Epithelial cell of esophagus (primary cell): ENCODE measurements around the gene NRM.
"Not testable (repeated sequence)": the region's sequence is repeated elsewhere in the genome, so short reads cannot be mapped to it uniquely, and the experiment has no call there.

Experiments
- DNase-seq: peaks from one replicate; pipeline ENCODE4 v3.0.0; 2010; ENCODE audit warnings: low read depth
- H3K4me3 ChIP-seq: 2 replicates; pipeline ENCODE4 v1.5.1; 2011; ENCODE audit warnings: mild to moderate bottlenecking, low read length, control low read depth
- CTCF ChIP-seq: IDR thresholded peaks from 2 replicates; pipeline ENCODE4 v1.5.1; 2011; ENCODE audit warnings: low read depth, mild to moderate bottlenecking, low read length, control low read depth, inconsistent platforms; ENCODE audit not compliant: insufficient read depth; ENCODE audit errors: missing control alignments

NRM gene

GRCh38 chr6:30722280-30723112 is 31.7 kb upstream of the NRM start:
- H3K4me3 ChIP-seq = peak overlapping the region; percentile 68
- peak; percentile 80 for DNase-seq
- TF ChIP-seq CTCF = peak; percentile 94

DNA sequence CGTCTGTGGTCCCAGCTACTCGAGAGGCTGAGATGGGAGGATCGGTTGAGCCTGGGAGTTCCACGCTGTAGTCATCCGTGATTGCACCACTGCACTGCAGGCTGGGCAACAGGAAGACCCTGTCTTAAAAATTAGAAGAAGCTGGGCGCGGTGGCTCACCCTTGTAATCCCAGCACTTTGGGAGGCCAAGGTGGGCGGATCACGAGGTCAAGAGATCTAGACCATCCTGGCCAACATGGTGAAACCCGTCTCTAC is 31.2 kb upstream of the NRM start:
- peak; percentile 53 for DNase-seq
- H3K4me3 ChIP-seq = peak overlapping the region; percentile 68

- peak overlapping the region; percentile 68 for H3K4me3 ChIP-seq
- TF ChIP-seq CTCF = no peak
- peak; percentile 90 for DNase-seq
Observed at GRCh38 chr6:30721198-30722024, 30.6 kb upstream of the NRM start.

DNA sequence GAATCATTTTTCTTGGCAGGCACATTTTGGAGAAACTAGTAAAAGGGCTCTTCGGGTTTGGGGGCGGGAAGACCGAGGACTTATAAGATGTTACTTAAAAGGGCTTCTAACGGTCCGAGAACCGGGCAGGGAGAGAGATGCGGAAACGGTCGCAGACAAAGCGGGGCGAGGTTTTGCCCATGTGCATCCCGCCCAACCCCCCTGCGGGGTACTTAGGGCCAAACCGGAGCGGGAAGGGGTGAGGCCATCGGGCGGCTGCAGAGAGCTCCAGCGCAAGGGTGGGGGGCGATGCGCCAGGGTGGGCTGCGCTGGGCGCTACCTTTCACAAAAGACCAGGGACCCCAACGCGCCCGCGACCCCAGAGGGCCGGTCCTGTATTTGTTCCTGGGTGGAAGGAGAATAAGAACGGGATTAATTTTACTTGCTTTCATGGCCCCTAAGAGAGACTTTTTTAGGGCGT is 30.0 kb upstream of the NRM start:
- no peak for TF ChIP-seq CTCF

DNA sequence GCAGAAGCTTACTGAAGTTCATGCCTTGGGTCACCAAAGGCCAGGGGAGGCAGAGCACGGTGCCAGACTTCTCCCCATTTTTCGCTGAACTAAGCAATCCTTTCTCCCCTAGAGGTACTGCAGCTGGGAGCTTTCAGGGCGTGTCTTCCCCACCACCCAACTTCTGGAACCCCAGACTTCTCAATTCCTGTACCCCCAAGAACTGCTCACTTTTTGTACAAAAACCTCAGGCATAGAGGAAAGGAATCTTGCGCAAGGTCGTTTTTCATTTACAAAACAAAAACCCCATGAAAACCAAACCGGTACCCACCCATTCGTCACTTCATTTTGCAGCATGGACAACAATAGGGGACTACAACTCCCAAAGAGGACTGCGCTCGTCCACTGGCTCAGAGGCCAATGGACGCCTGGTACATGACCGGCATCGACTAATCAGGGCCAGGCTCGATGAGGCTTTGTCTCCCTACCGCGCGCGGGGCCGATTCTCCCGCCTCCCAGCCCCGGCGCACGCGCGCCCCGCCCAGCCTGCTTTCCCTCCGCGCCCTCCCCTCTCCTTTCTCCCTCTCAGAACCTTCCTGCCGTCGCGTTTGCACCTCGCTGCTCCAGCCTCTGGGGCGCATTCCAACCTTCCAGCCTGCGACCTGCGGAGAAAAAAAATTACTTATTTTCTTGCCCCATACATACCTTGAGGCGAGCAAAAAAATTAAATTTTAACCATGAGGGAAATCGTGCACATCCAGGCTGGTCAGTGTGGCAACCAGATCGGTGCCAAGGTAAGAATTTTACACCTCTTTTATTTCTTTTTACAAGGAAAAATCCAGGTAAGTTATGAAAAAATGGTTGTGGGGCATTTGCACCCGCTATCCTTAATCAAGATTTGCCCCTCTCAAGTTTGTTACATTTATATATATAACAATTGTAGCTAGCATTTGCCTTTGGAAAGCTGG is 29.3 kb upstream of the NRM start, which contains the start of gene TUBB:
Gene TUBB, plus strand, starts transcription at position 562 of the 947 bp plus-strand sequence. Its CDS starts 155 bp downstream, at position 717.
- H3K4me3 ChIP-seq = peak within 1 kb of the TSS; percentile 68
- peak; percentile 23 for TF ChIP-seq CTCF
- DNase-seq = peak; percentile 99

More for the DNA sequence above, 30.0 kb upstream of the NRM start:
- peak; percentile 46 for DNase-seq
- H3K4me3 ChIP-seq = peak overlapping the region; percentile 68

- peak overlapping the region; percentile 68 for H3K4me3 ChIP-seq
- DNase-seq = no peak
- no peak for TF ChIP-seq CTCF
Observed at GRCh38 chr6:30719356-30719755, 28.6 kb upstream of the NRM start.

- H3K4me3 ChIP-seq = peak overlapping the region; percentile 34
- DNase-seq = not testable (repeated sequence)
Observed at GRCh38 chr6:30717845-30718720, 27.3 kb upstream of the NRM start.
